Liver (tissue), 3 donors: ENCODE results near the gene SLC25A14.
"Not testable (repeated sequence)": the region's sequence is repeated elsewhere in the genome, so short reads cannot be mapped to it uniquely, and the experiment has no call there.

Source experiments
- CTCF ChIP-seq: fragments of 150-350 bp; IDR thresholded peaks from 2 replicates; pipeline ENCODE4 v1.5.1; 2017; ENCODE audit warnings: improper control_type of control experiment, low read depth, low read length; ENCODE audit not compliant: missing input control
- FOXA2 ChIP-seq: IDR thresholded peaks from 2 replicates; pipeline ENCODE4 v1.6.1; 2016; ENCODE audit warnings: antibody characterized with exemption
- GABPA ChIP-seq, 2 donors: IDR thresholded peaks in 1 of 2; conservative IDR thresholded peaks in 1 of 2; 2 replicates each; pipeline ENCODE4 v1.6.1; 2016; ENCODE audit warnings: antibody characterized with exemption in 2 of 2, mild to moderate bottlenecking in 1 of 2, moderate library complexity in 1 of 2
- HNF4A ChIP-seq, 2 donors: conservative IDR thresholded peaks; 2 replicates each; pipeline ENCODE4 v1.6.1; 2016; ENCODE audit warnings: antibody characterized with exemption in 2 of 2, mild to moderate bottlenecking in 2 of 2
- JUND ChIP-seq, 2 donors: IDR thresholded peaks; 2 replicates each; pipeline ENCODE4 v1.6.1; 2016; ENCODE audit warnings: antibody characterized with exemption in 2 of 2
- MAX ChIP-seq: IDR thresholded peaks from 2 replicates; pipeline ENCODE4 v1.6.1; 2016; ENCODE audit warnings: antibody characterized with exemption
- REST ChIP-seq: IDR thresholded peaks from 2 replicates; pipeline ENCODE4 v1.6.1; 2016; ENCODE audit warnings: antibody characterized with exemption, mild to moderate bottlenecking
- RXRA ChIP-seq, 2 donors: IDR thresholded peaks; 2 replicates each; pipeline ENCODE4 v1.6.1; 2017 to 2018; ENCODE audit warnings: antibody characterized with exemption in 2 of 2, mild to moderate bottlenecking in 1 of 2
- SP1 ChIP-seq: IDR thresholded peaks from 2 replicates; pipeline ENCODE4 v1.6.1; 2018; ENCODE audit warnings: antibody characterized with exemption, mild to moderate bottlenecking
- TAF1 ChIP-seq: conservative IDR thresholded peaks from 2 replicates; pipeline ENCODE4 v1.6.1; 2016; ENCODE audit warnings: antibody characterized with exemption, mild to moderate bottlenecking
- ZBTB33 ChIP-seq: IDR thresholded peaks from 2 replicates; pipeline ENCODE4 v1.6.1; 2016; ENCODE audit warnings: antibody characterized with exemption
- donor health status: healthy.
- donor health status: healthy.

GRCh38 chrX:130319886-130320285, 19.8 kb upstream of the SLC25A14 start:
- not testable (repeated sequence) for TF ChIP-seq CTCF; TAF1; JUND (IDR thresholded peaks at IDR 0.05); FOXA2; MAX; SP1; GABPA (IDR thresholded peaks at IDR 0.05 in 1 of 2, conservative IDR thresholded peaks at IDR 0.05 in 1 of 2); REST; RXRA (IDR thresholded peaks at IDR 0.05); HNF4A (conservative IDR thresholded peaks at IDR 0.05); ZBTB33
